Measurements from ENCODE around the gene SYT17. TPM values are rescaled to one million over a fixed set of nuclear protein-coding genes. Genes with fewer than 3 reads are reported as not detected.

Gene SYT17
- total and polyA plus RNA-seq, 2 experiments from 2014 or later: 6.7 to 6.9 TPM

GRCh38 chr16:19142939-19143598 is 25.0 kb upstream of the SYT17 start:
- Histone ChIP-seq H3K36me3 (replicated peaks; ENCODE audit: insufficient read depth, low read depth) (no peaks in the 10 kb centered on the region), H3K9me2 (replicated peaks; ENCODE audit: insufficient read depth) (no peaks in the 10 kb centered on the region), H3K27me3 (peaks cover 10% of the 10 kb centered on the region), H3K4me3 (no peak overlapping the region), H3K4me1 (ENCODE audit: insufficient read depth) (peaks cover 18% of the 10 kb centered on the region), H3K4me2 (no peak overlapping the region), H3K27ac (no peak overlapping the region), H4K20me1 (ENCODE audit: insufficient read depth, poor library complexity, severe bottlenecking) (no peaks in the 10 kb centered on the region), H3K79me2 (no peaks in the 10 kb centered on the region), H2AFZ (no peak overlapping the region), H3K9me3 (ENCODE audit: low read depth) (no peaks in the 10 kb centered on the region)
- WGBS (ENCODE audit: low lambda C conversion rate, missing lambda C conversion rate): 74% methylated on average over 8 of the region's 8 CpGs
- no peak for TF ChIP-seq CTCF (IDR thresholded peaks at IDR 0.05; ENCODE audit: poor library complexity)
- no peak for TF ChIP-seq EZH2 (IDR thresholded peaks at IDR 0.05; ENCODE audit: borderline replicate concordance)
- DNase-seq (ENCODE audit: low spot score): no peak

- no peaks in the 10 kb centered on the region for H4K20me1 ChIP-seq (ENCODE audit: insufficient read depth, poor library complexity, severe bottlenecking)
- H3K9me3 ChIP-seq (ENCODE audit: low read depth): no peaks in the 10 kb centered on the region
- H3K27me3 ChIP-seq: peaks cover 10% of the 10 kb centered on the region
- WGBS (ENCODE audit: low lambda C conversion rate, missing lambda C conversion rate): 85% methylated on average over 9 of the region's 9 CpGs
- H3K27ac ChIP-seq: no peak overlapping the region
- no peaks in the 10 kb centered on the region for H3K36me3 ChIP-seq (replicated peaks; ENCODE audit: insufficient read depth, low read depth)
- DNase-seq (ENCODE audit: low spot score): no peak
- H3K4me1 ChIP-seq (ENCODE audit: insufficient read depth): peaks cover 18% of the 10 kb centered on the region
- H3K4me2 ChIP-seq: no peak overlapping the region
- TF ChIP-seq CTCF (IDR thresholded peaks at IDR 0.05; ENCODE audit: poor library complexity) (no peak), EZH2phosphoT487 (IDR thresholded peaks at IDR 0.05; ENCODE audit: low read depth, severe bottlenecking, unreplicated experiment) (no peak), EZH2 (IDR thresholded peaks at IDR 0.05; ENCODE audit: borderline replicate concordance) (no peak)
- no peak overlapping the region for H3K4me3 ChIP-seq
- no peak overlapping the region for H2AFZ ChIP-seq
- no peaks in the 10 kb centered on the region for H3K9me2 ChIP-seq (replicated peaks; ENCODE audit: insufficient read depth)
- no peaks in the 10 kb centered on the region for H3K79me2 ChIP-seq
Measured at GRCh38 chr16:19143599-19143956, 24.5 kb upstream of the SYT17 start.

GRCh38 chr16:19145010-19145409 is 23.0 kb upstream of the SYT17 start:
- Histone ChIP-seq H3K27me3 (peaks cover 10% of the 10 kb centered on the region), H3K4me1 (ENCODE audit: insufficient read depth) (peaks cover 5% of the 10 kb centered on the region), H3K79me2 (no peaks in the 10 kb centered on the region), H2AFZ (no peak overlapping the region), H3K9me2 (replicated peaks; ENCODE audit: insufficient read depth) (no peaks in the 10 kb centered on the region), H3K27ac (no peak overlapping the region), H3K9me3 (ENCODE audit: low read depth) (no peaks in the 10 kb centered on the region), H3K36me3 (replicated peaks; ENCODE audit: insufficient read depth, low read depth) (no peaks in the 10 kb centered on the region), H3K4me3 (no peak overlapping the region), H3K4me2 (no peak overlapping the region), H4K20me1 (ENCODE audit: insufficient read depth, poor library complexity, severe bottlenecking) (no peaks in the 10 kb centered on the region)
- TF ChIP-seq EZH2phosphoT487 (IDR thresholded peaks at IDR 0.05; ENCODE audit: low read depth, severe bottlenecking, unreplicated experiment) (no peak), EZH2 (IDR thresholded peaks at IDR 0.05; ENCODE audit: borderline replicate concordance) (no peak), CTCF (IDR thresholded peaks at IDR 0.05; ENCODE audit: poor library complexity) (no peak)
- WGBS (ENCODE audit: low lambda C conversion rate, missing lambda C conversion rate): 72% methylated on average over 3 of the region's 3 CpGs
- no peak for DNase-seq (ENCODE audit: low spot score)

Data from hepatocyte (in vitro differentiated cells).